Measurements from ENCODE around the gene SMTNL2.
"Not testable (repeated sequence)": the region's sequence is repeated elsewhere in the genome, so short reads cannot be mapped to it uniquely, and the experiment has no call there.

The SMTNL2 gene

GRCh38 chr17:4598776-4599504, 14.6 kb downstream of the SMTNL2 start:
- no peaks in the 10 kb centered on the region for H4K20me1 ChIP-seq
- H3K4me1 ChIP-seq = peaks cover 14% of the 10 kb centered on the region
- no peak overlapping the region for H3K9ac ChIP-seq
- no peak overlapping the region for H3K4me3 ChIP-seq
- no peaks in the 10 kb centered on the region for H3K36me3 ChIP-seq
- H3K27ac ChIP-seq = no peak overlapping the region
- no peak overlapping the region for H3K4me2 ChIP-seq
- H3K27me3 ChIP-seq = no peaks in the 10 kb centered on the region
- H3K9me3 ChIP-seq = no peaks in the 10 kb centered on the region
- no peak for TF ChIP-seq Cebpa-rat (IDR thresholded peaks at IDR 0.05)

DNA sequence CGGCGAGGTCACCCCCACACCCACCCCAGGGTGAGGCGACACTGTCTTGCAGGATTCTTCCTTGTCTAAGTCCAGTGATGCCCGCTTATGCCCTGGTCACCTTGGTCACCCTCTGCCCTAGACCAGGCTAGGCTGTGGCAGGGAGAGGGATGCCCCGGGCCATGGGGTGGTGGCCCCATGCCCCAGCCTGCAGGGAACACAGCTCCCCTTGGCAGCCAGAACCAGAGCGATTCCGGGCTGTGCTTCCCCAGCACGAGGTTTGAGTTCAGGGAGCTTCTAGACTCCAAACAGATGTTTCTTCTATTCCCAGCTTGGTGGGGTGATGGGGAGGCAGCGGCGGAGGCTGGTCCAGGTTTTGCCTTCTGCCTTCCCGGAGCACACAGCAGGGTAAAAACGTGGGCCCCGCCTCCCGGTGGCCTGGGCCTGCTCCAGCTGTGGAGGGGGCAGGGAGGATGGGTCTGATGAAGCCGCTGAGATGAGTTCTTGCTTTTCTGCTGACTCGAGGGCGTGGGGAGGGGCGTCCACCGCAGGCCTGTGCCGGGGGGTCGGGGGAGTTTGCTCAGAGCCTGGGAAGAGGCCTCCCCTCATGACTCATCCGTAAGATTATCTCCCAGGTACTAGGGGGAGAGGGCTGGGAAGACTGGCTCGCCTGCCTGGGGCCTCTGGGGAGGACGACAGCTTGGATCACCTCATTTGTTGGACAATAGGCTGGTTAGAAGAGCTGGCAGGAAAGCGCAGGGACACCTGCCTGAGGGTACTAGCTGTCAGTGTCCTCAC, 15.4 kb downstream of the SMTNL2 start:
- no peak for TF ChIP-seq Cebpa-rat (IDR thresholded peaks at IDR 0.05)
- Histone ChIP-seq H3K9ac (no peak overlapping the region), H4K20me1 (no peaks in the 10 kb centered on the region), H3K27ac (no peak overlapping the region), H3K4me2 (no peak overlapping the region), H3K27me3 (no peaks in the 10 kb centered on the region), H3K9me3 (no peaks in the 10 kb centered on the region), H3K4me3 (no peak overlapping the region), H3K36me3 (no peaks in the 10 kb centered on the region), H3K4me1 (peaks cover 18% of the 10 kb centered on the region)

DNA sequence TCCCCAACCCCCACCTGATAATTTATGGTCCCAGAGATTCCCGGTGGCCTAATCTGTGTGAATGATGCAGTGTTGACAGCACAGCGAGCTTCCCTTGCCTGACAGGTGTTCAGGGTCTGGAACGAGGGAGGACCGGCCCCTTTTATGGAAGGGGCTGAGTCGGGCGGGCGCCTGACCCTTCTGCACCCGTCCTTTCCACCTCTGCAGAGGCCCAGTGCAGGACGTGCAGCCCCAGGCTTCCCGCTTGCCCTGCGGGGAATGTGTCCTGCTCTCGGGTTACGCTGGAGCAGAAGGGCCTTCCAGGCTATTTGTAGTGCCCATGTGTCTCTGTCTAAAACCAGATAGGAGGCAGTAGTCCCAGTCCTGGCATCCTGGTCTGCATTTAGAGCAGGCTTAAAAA, 16.2 kb downstream of the SMTNL2 start:
- H3K27ac ChIP-seq = no peak overlapping the region
- H3K4me3 ChIP-seq = no peak overlapping the region
- no peak overlapping the region for H3K4me2 ChIP-seq
- H4K20me1 ChIP-seq = no peaks in the 10 kb centered on the region
- TF ChIP-seq Cebpa-rat (IDR thresholded peaks at IDR 0.05) = no peak
- no peaks in the 10 kb centered on the region for H3K27me3 ChIP-seq
- no peak overlapping the region for H3K9ac ChIP-seq
- H3K4me1 ChIP-seq = peaks cover 18% of the 10 kb centered on the region
- no peaks in the 10 kb centered on the region for H3K36me3 ChIP-seq
- H3K9me3 ChIP-seq = no peaks in the 10 kb centered on the region

GRCh38 chr17:4601326-4601725, 17.0 kb downstream of the SMTNL2 start:
- H3K4me2 ChIP-seq = no peak overlapping the region
- H3K36me3 ChIP-seq = no peaks in the 10 kb centered on the region
- H4K20me1 ChIP-seq = no peaks in the 10 kb centered on the region
- no peak overlapping the region for H3K27ac ChIP-seq
- TF ChIP-seq Cebpa-rat (IDR thresholded peaks at IDR 0.05) = no peak
- no peak overlapping the region for H3K4me3 ChIP-seq
- no peaks in the 10 kb centered on the region for H3K9me3 ChIP-seq
- no peaks in the 10 kb centered on the region for H3K27me3 ChIP-seq
- H3K4me1 ChIP-seq = peaks cover 23% of the 10 kb centered on the region
- no peak overlapping the region for H3K9ac ChIP-seq

DNA sequence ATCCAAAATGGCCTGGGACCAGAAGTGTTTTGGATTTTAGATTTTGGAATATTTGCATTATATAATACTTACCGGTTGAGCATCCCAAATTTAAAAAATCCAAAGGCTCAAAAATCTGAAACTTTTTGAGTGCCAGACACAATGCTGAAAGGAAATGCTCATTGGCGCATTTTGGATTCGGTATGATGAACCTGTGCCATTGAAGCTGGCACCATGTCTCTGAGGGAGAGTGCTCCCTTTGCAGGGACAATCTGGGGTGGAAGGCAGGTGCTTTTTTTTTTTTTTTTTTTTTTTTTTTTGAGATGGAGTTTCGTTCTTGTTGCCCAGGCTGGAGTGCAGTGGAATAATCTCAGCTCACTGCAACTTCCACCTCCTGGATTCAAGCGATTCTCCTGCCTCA, 17.7 kb downstream of the SMTNL2 start:
- TF ChIP-seq Cebpa-rat (IDR thresholded peaks at IDR 0.05) = no peak
- Histone ChIP-seq H3K4me3 (no peak overlapping the region), H3K4me2 (no peak overlapping the region), H3K36me3 (no peaks in the 10 kb centered on the region), H3K27me3 (no peaks in the 10 kb centered on the region), H3K4me1 (peaks cover 31% of the 10 kb centered on the region), H3K9me3 (no peaks in the 10 kb centered on the region), H3K9ac (no peak overlapping the region), H4K20me1 (no peaks in the 10 kb centered on the region), H3K27ac (no peak overlapping the region)

DNA sequence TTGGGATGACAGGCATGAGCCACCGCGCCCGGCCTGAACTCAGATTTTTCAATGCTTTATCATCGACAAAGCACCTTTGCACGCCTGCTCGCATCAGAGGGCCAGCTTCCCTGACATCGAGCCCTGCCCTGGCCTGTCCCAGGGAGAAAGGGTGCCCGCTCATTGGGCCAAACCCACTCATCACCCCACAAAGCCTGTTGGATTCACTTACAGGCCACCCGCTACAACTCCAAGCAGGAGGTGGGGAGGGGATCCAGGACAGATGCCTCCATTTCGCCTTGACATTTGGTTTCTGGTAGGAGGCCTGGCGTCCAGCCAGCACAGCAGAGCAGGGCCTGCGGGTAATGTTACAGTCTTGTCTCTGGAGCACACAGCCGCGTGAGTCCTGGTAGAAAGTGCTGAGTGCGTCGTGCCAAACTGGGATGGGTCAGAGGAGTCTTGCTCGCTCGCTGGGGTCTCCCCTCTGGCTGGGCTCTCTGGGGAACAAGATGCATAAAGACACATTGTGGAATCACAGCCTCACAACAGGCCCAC, 19.8 kb downstream of the SMTNL2 start:
- Histone ChIP-seq H3K9ac (no peak overlapping the region), H3K27me3 (no peaks in the 10 kb centered on the region), H3K4me2 (peak overlapping the region; percentile 80), H3K4me1 (peaks cover 50% of the 10 kb centered on the region), H3K9me3 (no peaks in the 10 kb centered on the region), H4K20me1 (no peaks in the 10 kb centered on the region), H3K36me3 (no peaks in the 10 kb centered on the region), H3K4me3 (no peak overlapping the region), H3K27ac (no peak overlapping the region; the same call in 1 of the 2 replicates)
- TF ChIP-seq Cebpa-rat (IDR thresholded peaks at IDR 0.05) = no peak

DNA sequence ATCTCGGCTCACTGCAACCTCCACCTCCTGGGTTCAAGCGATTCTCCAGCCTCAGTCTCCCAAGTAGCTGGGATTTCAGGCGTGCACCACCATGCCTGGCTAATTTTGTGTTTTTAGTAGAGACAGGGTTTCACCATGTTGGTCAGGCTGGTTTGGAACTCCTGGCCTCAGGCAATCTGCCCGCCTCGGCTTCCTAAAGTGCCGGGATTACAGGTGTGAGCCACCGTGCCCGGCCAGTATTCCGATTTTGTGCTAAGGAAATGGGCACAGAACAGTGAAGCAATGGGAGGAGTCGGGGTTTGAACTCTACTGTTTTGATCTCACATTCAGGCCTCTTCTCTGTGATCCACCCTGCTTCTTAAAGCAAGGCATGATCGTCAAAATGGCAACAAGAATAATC, 20.4 kb downstream of the SMTNL2 start:
- peak overlapping the region; percentile 74; the same call in 1 of the 2 replicates for H3K27ac ChIP-seq
- peaks cover 50% of the 10 kb centered on the region for H3K4me1 ChIP-seq
- H3K4me3 ChIP-seq, H3K36me3 ChIP-seq, H3K9me3 ChIP-seq, H4K20me1 ChIP-seq, H3K9ac ChIP-seq, H3K27me3 ChIP-seq: not testable (repeated sequence)
- H3K4me2 ChIP-seq = peak overlapping the region; percentile 80

DNA sequence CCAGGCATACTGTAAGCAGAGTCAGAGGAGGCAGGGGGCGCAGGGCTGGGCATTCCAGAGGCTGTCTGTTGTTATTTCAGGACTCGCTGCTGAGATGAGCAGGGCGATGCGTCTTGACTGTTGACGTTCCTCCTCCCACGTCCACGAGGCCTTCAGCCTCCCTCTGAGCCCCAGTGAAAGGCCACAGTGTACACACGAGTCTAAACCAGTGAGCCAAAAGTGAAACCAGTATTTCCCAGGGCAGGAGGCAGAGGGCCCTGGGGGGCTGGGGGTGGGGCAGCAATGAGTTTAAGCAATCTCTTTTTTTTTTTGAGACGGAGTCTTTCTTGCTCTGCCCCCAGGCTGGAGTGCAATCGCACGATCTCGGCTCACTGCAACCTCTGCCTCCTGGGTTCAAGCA, 21.5 kb downstream of the SMTNL2 start:
- peak overlapping the region; percentile 80 for H3K4me2 ChIP-seq
- TF ChIP-seq Cebpa-rat (IDR thresholded peaks at IDR 0.05) = no peak
- peak overlapping the region; percentile 74 for H3K27ac ChIP-seq
- no peaks in the 10 kb centered on the region for H3K27me3 ChIP-seq
- no peak overlapping the region for H3K4me3 ChIP-seq
- H4K20me1 ChIP-seq = no peaks in the 10 kb centered on the region
- peaks cover 50% of the 10 kb centered on the region for H3K4me1 ChIP-seq
- H3K9ac ChIP-seq = peak overlapping the region; percentile 67
- H3K9me3 ChIP-seq = no peaks in the 10 kb centered on the region
- H3K36me3 ChIP-seq = no peaks in the 10 kb centered on the region

DNA sequence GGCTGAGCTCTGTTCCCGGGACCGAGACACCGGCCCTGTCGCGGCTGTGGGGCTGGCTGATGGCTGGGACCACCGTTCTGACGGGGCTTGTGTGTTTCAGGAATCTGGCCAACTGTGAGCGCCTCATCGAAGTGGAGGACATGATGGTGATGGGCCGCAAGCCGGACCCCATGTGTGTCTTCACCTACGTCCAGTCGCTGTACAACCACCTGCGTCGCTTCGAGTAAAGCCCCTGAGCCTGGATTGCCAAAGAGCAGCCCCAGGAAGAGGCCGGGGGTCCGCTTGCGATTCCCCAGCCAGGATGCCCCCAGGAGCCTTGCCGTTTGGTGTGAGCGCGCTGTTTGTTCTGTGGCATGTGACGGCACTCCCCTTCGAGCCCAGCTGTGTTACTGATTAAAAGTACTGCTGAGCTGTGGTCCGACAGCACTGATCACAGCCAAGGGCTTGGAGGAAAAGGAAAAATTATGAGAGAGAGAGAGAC, 23.0 kb downstream of the SMTNL2 start:
- peak overlapping the region; percentile 62; the same call in 1 of the 2 replicates for H3K9ac ChIP-seq
- H3K36me3 ChIP-seq = no peaks in the 10 kb centered on the region
- TF ChIP-seq Cebpa-rat (IDR thresholded peaks at IDR 0.05) = no peak
- H3K9me3 ChIP-seq = no peaks in the 10 kb centered on the region
- H3K4me1 ChIP-seq = peaks cover 50% of the 10 kb centered on the region
- H3K27me3 ChIP-seq = no peaks in the 10 kb centered on the region
- no peaks in the 10 kb centered on the region for H4K20me1 ChIP-seq
- peak overlapping the region; percentile 80 for H3K4me2 ChIP-seq
- H3K27ac ChIP-seq = peak overlapping the region; percentile 75
- H3K4me3 ChIP-seq = no peak overlapping the region

- Histone ChIP-seq H3K9ac (peak overlapping the region; percentile 62; the same call in 1 of the 2 replicates), H3K27me3 (no peaks in the 10 kb centered on the region), H3K36me3 (no peaks in the 10 kb centered on the region), H3K4me2 (peak overlapping the region; percentile 80), H3K4me3 (no peak overlapping the region), H3K9me3 (no peaks in the 10 kb centered on the region), H3K27ac (peak overlapping the region; percentile 75), H4K20me1 (no peaks in the 10 kb centered on the region), H3K4me1 (peaks cover 50% of the 10 kb centered on the region)
- no peak for TF ChIP-seq Cebpa-rat (IDR thresholded peaks at IDR 0.05)
Observed at GRCh38 chr17:4607773-4608187, 23.5 kb downstream of the SMTNL2 start.

Data from BLaER1 (cell line).